CD4-positive, alpha-beta T cell (primary cell): ENCODE data around the gene LY6G6D. TPM values are rescaled to one million over a fixed set of nuclear protein-coding genes. Genes with fewer than 3 reads are reported as not detected.

Experiments
- ATAC-seq: fragments of 200-7000 bp; cut with Tn5 transposase; one replicate; pipeline ENCODE4 v1.10.0; 2022; ENCODE audit warnings: mild to moderate bottlenecking; ENCODE audit not compliant: poor library complexity
- CTCF ChIA-PET: fragments of 350-600 bp; sonication (Branson Sonifier 250); formaldehyde crosslinking; loops from one replicate; lab custom pipeline; 2021; ENCODE audit warnings: antibody characterized with exemption, inconsistent platforms; lab: Charles Lee
- POLR2A ChIA-PET: fragments of 350-600 bp; sonication (Branson Sonifier 250); formaldehyde crosslinking; loops from one replicate; lab custom pipeline; 2021; ENCODE audit warnings: antibody characterized with exemption, inconsistent platforms; lab: Charles Lee
- DNase-seq, 14 experiments: peaks; one replicate each; pipeline ENCODE4 v3.0.0-alpha.2; 2013 to 2020; ENCODE audit warnings: mixed read lengths in 2 of 14
- H3K27ac ChIP-seq, 2 donors: one replicate each; pipeline versions ENCODE4 v1.5.1 to v1.7.0; 2013; ENCODE audit warnings: low read length in 2 of 2, low read depth in 1 of 2, mild to moderate bottlenecking in 1 of 2
- H3K27me3 ChIP-seq, 2 experiments: 1 replicate in 1 of 2; 2 replicates in 1 of 2; pipeline versions ENCODE4 v1.6.1 to v1.7.0; 2013; ENCODE audit warnings: low read length in 2 of 2, control low read depth in 1 of 2, mild to moderate bottlenecking in 1 of 2, moderate library complexity in 1 of 2; ENCODE audit not compliant: insufficient read depth in 2 of 2, control insufficient read depth in 1 of 2
- H3K36me3 ChIP-seq: one replicate; pipeline ENCODE4 v1.6.1; 2013; ENCODE audit warnings: low read length, control low read depth; ENCODE audit not compliant: insufficient read depth
- H3K4me1 ChIP-seq: one replicate; pipeline ENCODE4 v1.6.1; 2013; ENCODE audit warnings: low read length, control low read depth; ENCODE audit not compliant: insufficient read depth
- H3K4me3 ChIP-seq: one replicate; pipeline ENCODE4 v1.5.1; 2013; ENCODE audit warnings: mild to moderate bottlenecking, low read length, moderate library complexity
- H3K9me3 ChIP-seq, 2 experiments: 1 replicate in 1 of 2; 2 replicates in 1 of 2; pipeline versions ENCODE4 v1.6.1 to v1.7.0; 2013; ENCODE audit warnings: low read length in 2 of 2, mild to moderate bottlenecking in 2 of 2, control low read depth in 1 of 2, moderate library complexity in 1 of 2; ENCODE audit not compliant: control insufficient read depth in 1 of 2, insufficient read depth in 1 of 2
- H3K27ac Mint-ChIP-seq: one replicate; pipeline ENCODE4 v1.8.0; 2020; ENCODE audit warnings: mixed read lengths
- H3K27me3 Mint-ChIP-seq: one replicate; pipeline ENCODE4 v1.8.0; 2021; ENCODE audit warnings: mixed read lengths
- H3K36me3 Mint-ChIP-seq: one replicate; pipeline ENCODE4 v1.8.0; 2021; ENCODE audit warnings: low read depth, mixed read lengths
- H3K4me1 Mint-ChIP-seq: one replicate; pipeline ENCODE4 v1.8.0; 2021; ENCODE audit warnings: low read depth, mixed read lengths
- H3K4me3 Mint-ChIP-seq: one replicate; pipeline ENCODE4 v1.8.0; 2020; ENCODE audit warnings: mild to moderate bottlenecking, mixed read lengths
- H3K9me3 Mint-ChIP-seq: one replicate; pipeline ENCODE4 v1.8.0; 2020; ENCODE audit warnings: mixed read lengths
- intact Hi-C, 2 experiments: fragments of 100-400 bp; cut with DNase I in 1 of 2; cut with micrococcal nuclease in 1 of 2; formaldehyde crosslinking; loops; one replicate each; pipeline versions ENCODE4 v1.15.1 to v1.9.0; 2023 to 2025; cut with DNase I, micrococcal nuclease
- total RNA-seq, 174 experiments: library from RNA in 2 of 174; stranded (reverse) in 2 of 174; gene quantifications; one replicate each; pipeline ENCODE4 v1.2.3 and lab custom pipeline; 2021 to 2026
- TF ChIP-seq, protein P1 (sequence below): fragments of 200-600 bp; IDR thresholded peaks from one replicate; pipeline ENCODE4 v1.8.0; 2022; ENCODE audit warnings: antibody characterized with exemption, mild to moderate bottlenecking

The LY6G6D gene
- total RNA-seq, 2 experiments from 2014 or later = not detected

DNA sequence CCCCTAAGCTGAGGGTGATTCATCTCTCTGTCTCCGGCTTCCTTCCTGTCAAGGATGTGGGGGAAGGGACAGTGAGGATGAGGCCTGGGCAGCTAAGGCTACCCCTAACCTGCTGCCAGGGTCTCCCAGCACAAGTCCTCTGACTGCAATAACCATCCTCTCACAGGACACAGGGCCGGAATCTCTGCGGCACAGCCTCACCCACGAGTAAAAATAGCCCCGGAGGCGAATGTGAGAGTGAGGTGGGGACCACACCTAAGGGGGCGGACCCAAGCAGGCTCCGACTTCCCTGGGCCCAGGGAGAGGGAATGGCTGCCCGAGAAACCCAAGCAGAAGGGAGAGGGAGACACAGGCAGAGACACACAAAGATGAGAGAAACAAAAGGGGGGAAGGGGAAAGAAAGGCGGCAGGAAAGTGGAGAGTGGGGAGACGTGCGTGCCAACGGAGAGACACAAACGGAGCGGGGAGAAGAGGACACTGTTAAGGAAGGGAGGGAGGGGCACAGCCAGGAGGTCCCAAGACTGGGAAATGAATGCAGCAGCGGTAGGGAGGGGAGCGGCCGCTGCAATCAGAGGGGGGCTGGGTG, 19.8 kb downstream of the LY6G6D start:
- peak; percentile 25 for ATAC-seq
- Mint-ChIP-seq H3K27me3 (no peaks in the 10 kb centered on the region), H3K4me1 (peaks cover 87% of the 10 kb centered on the region), H3K4me3 (peak overlapping the region; percentile 90), H3K9me3 (no peaks in the 10 kb centered on the region), H3K27ac (peak overlapping the region; percentile 85), H3K36me3 (peaks cover 63% of the 10 kb centered on the region)
- ChIA-PET CTCF (interaction anchor here (2.0 kb wide), 1 partner anchor 35 kb away, joined by 4 read pairs; no protein-coding TSS in a partner anchor), POLR2A (interaction anchor here (0.5 to 1.9 kb wide), 6 partner anchors 63 to 1120 kb away, joined by 3 to 12 read pairs (median 4); partner anchors contain the start of genes HSPA1A, HSPA1B and HSPA1L)
- Histone ChIP-seq H3K27ac (peak overlapping the region; percentile 89 to 90), H3K4me3 (peak overlapping the region; percentile 75), H3K4me1 (peaks cover 73% of the 10 kb centered on the region), H3K36me3 (peaks cover 39% of the 10 kb centered on the region), H3K27me3 (no peaks in the 10 kb centered on the region), H3K9me3 (no peaks in the 10 kb centered on the region)
- DNase-seq = peak in 11 of 14 experiments; percentile 35 to 87 (median 52)
- TF ChIP-seq, protein P1, sequence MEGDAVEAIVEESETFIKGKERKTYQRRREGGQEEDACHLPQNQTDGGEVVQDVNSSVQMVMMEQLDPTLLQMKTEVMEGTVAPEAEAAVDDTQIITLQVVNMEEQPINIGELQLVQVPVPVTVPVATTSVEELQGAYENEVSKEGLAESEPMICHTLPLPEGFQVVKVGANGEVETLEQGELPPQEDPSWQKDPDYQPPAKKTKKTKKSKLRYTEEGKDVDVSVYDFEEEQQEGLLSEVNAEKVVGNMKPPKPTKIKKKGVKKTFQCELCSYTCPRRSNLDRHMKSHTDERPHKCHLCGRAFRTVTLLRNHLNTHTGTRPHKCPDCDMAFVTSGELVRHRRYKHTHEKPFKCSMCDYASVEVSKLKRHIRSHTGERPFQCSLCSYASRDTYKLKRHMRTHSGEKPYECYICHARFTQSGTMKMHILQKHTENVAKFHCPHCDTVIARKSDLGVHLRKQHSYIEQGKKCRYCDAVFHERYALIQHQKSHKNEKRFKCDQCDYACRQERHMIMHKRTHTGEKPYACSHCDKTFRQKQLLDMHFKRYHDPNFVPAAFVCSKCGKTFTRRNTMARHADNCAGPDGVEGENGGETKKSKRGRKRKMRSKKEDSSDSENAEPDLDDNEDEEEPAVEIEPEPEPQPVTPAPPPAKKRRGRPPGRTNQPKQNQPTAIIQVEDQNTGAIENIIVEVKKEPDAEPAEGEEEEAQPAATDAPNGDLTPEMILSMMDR = no peak
- intact Hi-C loops = loop anchor here in 1 of 2 experiments (5.0 kb wide), 2 partner anchors 33 to 82 kb away; partner anchors contain the start of genes ABHD16A, HSPA1A and HSPA1L

DNA sequence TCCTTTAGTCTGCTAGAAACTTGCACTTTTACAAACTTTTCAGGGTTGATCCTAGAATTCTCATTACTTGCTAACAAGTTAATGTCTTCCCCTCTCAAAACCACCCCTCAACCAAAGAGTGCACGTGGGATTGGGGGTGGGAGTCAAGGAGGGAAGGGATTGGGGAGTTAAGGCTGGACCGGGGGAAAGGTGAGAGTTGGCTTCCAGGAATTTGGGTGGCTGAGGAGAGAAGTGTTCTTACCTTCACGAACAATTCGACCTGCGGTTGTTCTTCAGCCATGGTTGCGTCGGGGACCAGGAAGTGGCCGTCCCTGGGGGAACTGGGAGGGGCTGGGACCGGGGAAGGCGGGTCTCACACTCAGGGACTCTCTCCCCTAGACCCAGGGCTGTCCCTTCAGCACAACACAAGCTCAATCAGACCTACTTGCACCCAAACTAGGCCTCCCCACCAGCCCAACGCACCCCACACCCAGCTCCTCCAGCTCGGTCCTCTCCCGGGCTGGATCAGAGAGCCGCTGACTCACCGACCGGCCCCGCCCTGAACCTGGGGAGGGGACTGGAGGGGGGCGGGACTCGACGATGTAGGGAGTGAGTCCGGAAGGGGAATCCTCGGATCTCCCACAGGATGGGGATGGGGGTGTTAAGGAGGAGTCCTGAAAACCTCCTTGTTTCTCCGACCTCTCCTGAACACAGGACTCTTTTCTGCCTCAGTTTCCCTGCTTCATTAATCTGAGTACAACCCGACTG, 21.0 kb downstream of the LY6G6D start, which contains the start of gene CLIC1:
TSS of gene CLIC1 (minus strand) at position 510 of the 747 bp plus-strand sequence. CDS start at position 280, 230 bp downstream.
- H3K27ac ChIP-seq = peak within 1 kb of the TSS; percentile 89 to 90
- peaks cover 57% of the 10 kb centered on the region for H3K36me3 Mint-ChIP-seq

More for the DNA sequence above, 21.0 kb downstream of the LY6G6D start, which contains the start of gene CLIC1:
- ChIA-PET POLR2A (interaction anchor here (0.6 to 2.8 kb wide), 12 partner anchors 33 to 1236 kb away, joined by 3 to 15 read pairs (median 4); partner anchors contain the start of genes HSPA1A, HSPA1B, HSPA1L and LSM2), CTCF (interaction anchor here (1.3 to 2.9 kb wide), 4 partner anchors 55 to 94 kb away, joined by 7 to 12 read pairs (median 8); partner anchors contain the start of genes LSM2 and VARS1)
- Mint-ChIP-seq H3K9me3 (no peaks in the 10 kb centered on the region), H3K27ac (peak within 1 kb of the TSS; percentile 85), H3K4me3 (peak within 1 kb of the TSS; percentile 90), H3K4me1 (peaks cover 84% of the 10 kb centered on the region), H3K27me3 (no peaks in the 10 kb centered on the region)
- TF ChIP-seq, protein P1 = no peak
- Histone ChIP-seq H3K4me3 (peak within 1 kb of the TSS; percentile 75), H3K4me1 (peaks cover 76% of the 10 kb centered on the region), H3K9me3 (no peaks in the 10 kb centered on the region), H3K36me3 (peaks cover 29% of the 10 kb centered on the region), H3K27me3 (no peaks in the 10 kb centered on the region)
- peak; percentile 30 to 82 (median 70) for DNase-seq
- ATAC-seq = peak; percentile 19
- intact Hi-C loops = loop anchor here in 1 of 2 experiments (5.0 kb wide), 2 partner anchors 34 to 81 kb away; partner anchors contain the start of genes ABHD16A, HSPA1A and HSPA1L
